Heart left ventricle (tissue), 13 donors: Measurements from ENCODE around the gene MRPL9.

Experiments used
- POLR2A ChIP-seq, 2 donors: fragments of 450-650 bp; IDR thresholded peaks; one replicate each; pipeline ENCODE4 v1.6.1; 2017; ENCODE audit warnings: antibody characterized with exemption in 2 of 2, mild to moderate bottlenecking in 2 of 2, moderate library complexity in 2 of 2
- TF ChIP-seq, protein P1 (sequence below), 12 donors: fragments of 200-600 bp; sonication (generic) in 4 of 12; IDR thresholded peaks; one replicate each; pipeline versions ENCODE4 v1.5.0 to v1.8.0; 2018 to 2022; ENCODE audit warnings: antibody characterized with exemption in 12 of 12, mild to moderate bottlenecking in 5 of 12
- donor health status: ischemic (EF 13 %, LVEDD 7.1; RV severe dilation, severe dysfunction).
- donor health status: DM: no; HTN: yes; CAD: no.
- donor health status: DM: no; HTN: no; CAD: no.
- donor health status: ischemic (EF 25% LVEDD 6.9; RV normal size, moderate dysfunction).
- donor health status: ischemic (EF 25% LVEDD 5.7; RV mildly dilated, moderate dysfunction).
- donor health status: ischemic (EF 35%, LVEDD 5.7; RV mildly dilated, moderate dysfunction).
- donor health status: nonischemic (EF 11% LVEDD 7.7; RV severe dilation, severe dysfunction).
- donor health status: DM: yes; HTN: yes; CAD: no.
- donor health status: PGD.
- donor health status: ischemic (EF 29% LVEDD 5.4; RV normal size, mild dysfunction).
- donor health status: nonischemic (EF 23%, LVEDD 6.1; RV moderate dilation, normal function).

DNA sequence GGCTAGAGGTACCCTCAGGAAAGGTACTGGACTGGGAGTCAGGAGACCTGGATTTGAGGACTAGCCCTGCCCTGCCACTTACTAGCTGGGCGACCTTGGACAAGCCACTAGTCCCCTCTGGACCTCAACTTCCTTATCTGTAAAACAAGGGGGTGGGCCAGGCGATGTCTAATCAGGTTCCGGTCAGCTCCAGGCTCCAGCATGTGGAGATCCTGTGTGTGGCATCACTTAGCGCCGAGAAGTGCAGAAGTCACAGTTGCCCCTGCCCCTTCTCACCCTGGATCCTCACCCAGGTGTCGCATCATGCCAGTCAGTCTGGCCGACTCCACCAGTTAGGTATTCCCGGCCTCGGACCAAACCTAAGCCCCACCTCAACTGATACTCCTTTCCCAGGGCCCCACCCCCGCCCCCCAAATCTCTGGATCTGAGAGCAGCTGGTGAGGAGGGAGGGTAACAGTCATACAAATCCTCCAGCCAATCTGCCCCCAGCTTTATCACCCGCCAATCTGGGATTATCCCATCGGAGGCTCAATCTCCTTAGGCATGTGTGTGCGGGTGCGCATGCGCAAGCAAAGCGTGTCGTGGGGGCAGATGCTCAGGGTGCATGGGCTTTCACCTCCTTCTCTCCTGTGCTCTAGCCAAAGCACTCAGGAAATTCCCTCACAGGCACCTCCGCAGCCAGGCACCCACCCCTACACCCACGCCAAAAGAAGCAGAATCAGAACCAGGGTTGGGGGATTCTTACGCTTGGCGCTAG, 52.1 kb downstream of the MRPL9 start:
- TF ChIP-seq, protein P1, sequence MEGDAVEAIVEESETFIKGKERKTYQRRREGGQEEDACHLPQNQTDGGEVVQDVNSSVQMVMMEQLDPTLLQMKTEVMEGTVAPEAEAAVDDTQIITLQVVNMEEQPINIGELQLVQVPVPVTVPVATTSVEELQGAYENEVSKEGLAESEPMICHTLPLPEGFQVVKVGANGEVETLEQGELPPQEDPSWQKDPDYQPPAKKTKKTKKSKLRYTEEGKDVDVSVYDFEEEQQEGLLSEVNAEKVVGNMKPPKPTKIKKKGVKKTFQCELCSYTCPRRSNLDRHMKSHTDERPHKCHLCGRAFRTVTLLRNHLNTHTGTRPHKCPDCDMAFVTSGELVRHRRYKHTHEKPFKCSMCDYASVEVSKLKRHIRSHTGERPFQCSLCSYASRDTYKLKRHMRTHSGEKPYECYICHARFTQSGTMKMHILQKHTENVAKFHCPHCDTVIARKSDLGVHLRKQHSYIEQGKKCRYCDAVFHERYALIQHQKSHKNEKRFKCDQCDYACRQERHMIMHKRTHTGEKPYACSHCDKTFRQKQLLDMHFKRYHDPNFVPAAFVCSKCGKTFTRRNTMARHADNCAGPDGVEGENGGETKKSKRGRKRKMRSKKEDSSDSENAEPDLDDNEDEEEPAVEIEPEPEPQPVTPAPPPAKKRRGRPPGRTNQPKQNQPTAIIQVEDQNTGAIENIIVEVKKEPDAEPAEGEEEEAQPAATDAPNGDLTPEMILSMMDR (IDR thresholded peaks at IDR 0.05): no peak
- TF ChIP-seq POLR2A (IDR thresholded peaks at IDR 0.05): no peak
